Measurements from ENCODE around the gene GLIPR1L1.

GRCh38 chr12:75323663-75324062, 10.8 kb upstream of the GLIPR1L1 start:
- TF ChIP-seq, protein P1, sequence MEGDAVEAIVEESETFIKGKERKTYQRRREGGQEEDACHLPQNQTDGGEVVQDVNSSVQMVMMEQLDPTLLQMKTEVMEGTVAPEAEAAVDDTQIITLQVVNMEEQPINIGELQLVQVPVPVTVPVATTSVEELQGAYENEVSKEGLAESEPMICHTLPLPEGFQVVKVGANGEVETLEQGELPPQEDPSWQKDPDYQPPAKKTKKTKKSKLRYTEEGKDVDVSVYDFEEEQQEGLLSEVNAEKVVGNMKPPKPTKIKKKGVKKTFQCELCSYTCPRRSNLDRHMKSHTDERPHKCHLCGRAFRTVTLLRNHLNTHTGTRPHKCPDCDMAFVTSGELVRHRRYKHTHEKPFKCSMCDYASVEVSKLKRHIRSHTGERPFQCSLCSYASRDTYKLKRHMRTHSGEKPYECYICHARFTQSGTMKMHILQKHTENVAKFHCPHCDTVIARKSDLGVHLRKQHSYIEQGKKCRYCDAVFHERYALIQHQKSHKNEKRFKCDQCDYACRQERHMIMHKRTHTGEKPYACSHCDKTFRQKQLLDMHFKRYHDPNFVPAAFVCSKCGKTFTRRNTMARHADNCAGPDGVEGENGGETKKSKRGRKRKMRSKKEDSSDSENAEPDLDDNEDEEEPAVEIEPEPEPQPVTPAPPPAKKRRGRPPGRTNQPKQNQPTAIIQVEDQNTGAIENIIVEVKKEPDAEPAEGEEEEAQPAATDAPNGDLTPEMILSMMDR (IDR thresholded peaks at IDR 0.05; ENCODE audit: poor library complexity, severe bottlenecking): no peak
- no peak for TF ChIP-seq TAF1 (IDR thresholded peaks at IDR 0.05; ENCODE audit: low read depth)
- TF ChIP-seq EP300 (conservative IDR thresholded peaks at IDR 0.05; ENCODE audit: poor library complexity, severe bottlenecking): no peak
- TF ChIP-seq, protein P2, sequence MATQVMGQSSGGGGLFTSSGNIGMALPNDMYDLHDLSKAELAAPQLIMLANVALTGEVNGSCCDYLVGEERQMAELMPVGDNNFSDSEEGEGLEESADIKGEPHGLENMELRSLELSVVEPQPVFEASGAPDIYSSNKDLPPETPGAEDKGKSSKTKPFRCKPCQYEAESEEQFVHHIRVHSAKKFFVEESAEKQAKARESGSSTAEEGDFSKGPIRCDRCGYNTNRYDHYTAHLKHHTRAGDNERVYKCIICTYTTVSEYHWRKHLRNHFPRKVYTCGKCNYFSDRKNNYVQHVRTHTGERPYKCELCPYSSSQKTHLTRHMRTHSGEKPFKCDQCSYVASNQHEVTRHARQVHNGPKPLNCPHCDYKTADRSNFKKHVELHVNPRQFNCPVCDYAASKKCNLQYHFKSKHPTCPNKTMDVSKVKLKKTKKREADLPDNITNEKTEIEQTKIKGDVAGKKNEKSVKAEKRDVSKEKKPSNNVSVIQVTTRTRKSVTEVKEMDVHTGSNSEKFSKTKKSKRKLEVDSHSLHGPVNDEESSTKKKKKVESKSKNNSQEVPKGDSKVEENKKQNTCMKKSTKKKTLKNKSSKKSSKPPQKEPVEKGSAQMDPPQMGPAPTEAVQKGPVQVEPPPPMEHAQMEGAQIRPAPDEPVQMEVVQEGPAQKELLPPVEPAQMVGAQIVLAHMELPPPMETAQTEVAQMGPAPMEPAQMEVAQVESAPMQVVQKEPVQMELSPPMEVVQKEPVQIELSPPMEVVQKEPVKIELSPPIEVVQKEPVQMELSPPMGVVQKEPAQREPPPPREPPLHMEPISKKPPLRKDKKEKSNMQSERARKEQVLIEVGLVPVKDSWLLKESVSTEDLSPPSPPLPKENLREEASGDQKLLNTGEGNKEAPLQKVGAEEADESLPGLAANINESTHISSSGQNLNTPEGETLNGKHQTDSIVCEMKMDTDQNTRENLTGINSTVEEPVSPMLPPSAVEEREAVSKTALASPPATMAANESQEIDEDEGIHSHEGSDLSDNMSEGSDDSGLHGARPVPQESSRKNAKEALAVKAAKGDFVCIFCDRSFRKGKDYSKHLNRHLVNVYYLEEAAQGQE (IDR thresholded peaks at IDR 0.05; ENCODE audit: borderline replicate concordance): no peak
- no peak for TF ChIP-seq EZH2 (IDR thresholded peaks at IDR 0.05; ENCODE audit: borderline replicate concordance, insufficient read depth, low read length, poor library complexity, severe bottlenecking)
- TF ChIP-seq SMC3 (conservative IDR thresholded peaks at IDR 0.05; ENCODE audit: poor library complexity): no peak
- no peak for TF ChIP-seq POLR2AphosphoS5 (IDR thresholded peaks at IDR 0.05)
